ENCODE measurements around the gene APOM.
A peak's percentile ranks its signal among the peaks of the same experiment; 100 is the strongest.

Gene APOM

DNA sequence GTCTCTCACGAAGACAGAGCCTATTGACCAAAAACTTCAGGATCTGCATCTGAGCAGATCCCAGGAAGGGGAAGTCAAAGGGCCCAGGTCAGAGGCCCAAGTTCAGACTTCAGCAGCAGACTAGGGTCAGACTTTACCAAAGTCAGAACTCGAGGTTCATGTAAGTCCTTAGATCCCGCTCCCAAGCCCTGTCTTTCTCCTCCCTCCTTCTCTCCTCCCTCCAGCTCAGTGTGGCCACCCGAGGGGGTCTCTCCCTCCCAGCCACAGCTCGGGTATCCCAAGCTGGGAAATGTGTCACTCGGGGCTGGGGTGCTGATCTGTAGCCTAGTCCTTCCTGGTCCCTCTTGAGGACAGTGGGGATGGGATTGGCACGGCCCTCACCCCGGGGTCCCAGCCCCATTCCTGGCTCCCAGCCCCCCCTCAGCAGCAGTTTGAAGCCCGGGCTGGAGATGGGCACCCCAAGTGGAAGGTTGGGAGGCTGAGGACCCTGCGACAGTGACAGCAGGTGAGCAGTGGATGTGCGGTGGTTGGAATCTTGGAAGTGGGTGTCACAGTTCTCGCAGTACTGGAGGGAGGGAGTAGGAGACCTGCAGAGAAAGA lies 6.5 kb downstream of the APOM start:
- H3K27ac ChIP-seq: no peak overlapping the region; the same call in 1 of the 2 replicates
- TF ChIP-seq, protein P1, sequence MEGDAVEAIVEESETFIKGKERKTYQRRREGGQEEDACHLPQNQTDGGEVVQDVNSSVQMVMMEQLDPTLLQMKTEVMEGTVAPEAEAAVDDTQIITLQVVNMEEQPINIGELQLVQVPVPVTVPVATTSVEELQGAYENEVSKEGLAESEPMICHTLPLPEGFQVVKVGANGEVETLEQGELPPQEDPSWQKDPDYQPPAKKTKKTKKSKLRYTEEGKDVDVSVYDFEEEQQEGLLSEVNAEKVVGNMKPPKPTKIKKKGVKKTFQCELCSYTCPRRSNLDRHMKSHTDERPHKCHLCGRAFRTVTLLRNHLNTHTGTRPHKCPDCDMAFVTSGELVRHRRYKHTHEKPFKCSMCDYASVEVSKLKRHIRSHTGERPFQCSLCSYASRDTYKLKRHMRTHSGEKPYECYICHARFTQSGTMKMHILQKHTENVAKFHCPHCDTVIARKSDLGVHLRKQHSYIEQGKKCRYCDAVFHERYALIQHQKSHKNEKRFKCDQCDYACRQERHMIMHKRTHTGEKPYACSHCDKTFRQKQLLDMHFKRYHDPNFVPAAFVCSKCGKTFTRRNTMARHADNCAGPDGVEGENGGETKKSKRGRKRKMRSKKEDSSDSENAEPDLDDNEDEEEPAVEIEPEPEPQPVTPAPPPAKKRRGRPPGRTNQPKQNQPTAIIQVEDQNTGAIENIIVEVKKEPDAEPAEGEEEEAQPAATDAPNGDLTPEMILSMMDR (IDR thresholded peaks at IDR 0.05; ENCODE audit: low read depth, low read length): no peak
- H3K36me3 ChIP-seq: peaks cover 65% of the 10 kb centered on the region
- DNase-seq: no peak
- no peak overlapping the region for H3K4me3 ChIP-seq (ENCODE audit: low read depth, low read length)
- no peaks in the 10 kb centered on the region for H3K9me3 ChIP-seq (ENCODE audit: severe bottlenecking)
- H3K27me3 ChIP-seq (ENCODE audit: insufficient read depth, low read depth, severe bottlenecking): no peaks in the 10 kb centered on the region

DNA sequence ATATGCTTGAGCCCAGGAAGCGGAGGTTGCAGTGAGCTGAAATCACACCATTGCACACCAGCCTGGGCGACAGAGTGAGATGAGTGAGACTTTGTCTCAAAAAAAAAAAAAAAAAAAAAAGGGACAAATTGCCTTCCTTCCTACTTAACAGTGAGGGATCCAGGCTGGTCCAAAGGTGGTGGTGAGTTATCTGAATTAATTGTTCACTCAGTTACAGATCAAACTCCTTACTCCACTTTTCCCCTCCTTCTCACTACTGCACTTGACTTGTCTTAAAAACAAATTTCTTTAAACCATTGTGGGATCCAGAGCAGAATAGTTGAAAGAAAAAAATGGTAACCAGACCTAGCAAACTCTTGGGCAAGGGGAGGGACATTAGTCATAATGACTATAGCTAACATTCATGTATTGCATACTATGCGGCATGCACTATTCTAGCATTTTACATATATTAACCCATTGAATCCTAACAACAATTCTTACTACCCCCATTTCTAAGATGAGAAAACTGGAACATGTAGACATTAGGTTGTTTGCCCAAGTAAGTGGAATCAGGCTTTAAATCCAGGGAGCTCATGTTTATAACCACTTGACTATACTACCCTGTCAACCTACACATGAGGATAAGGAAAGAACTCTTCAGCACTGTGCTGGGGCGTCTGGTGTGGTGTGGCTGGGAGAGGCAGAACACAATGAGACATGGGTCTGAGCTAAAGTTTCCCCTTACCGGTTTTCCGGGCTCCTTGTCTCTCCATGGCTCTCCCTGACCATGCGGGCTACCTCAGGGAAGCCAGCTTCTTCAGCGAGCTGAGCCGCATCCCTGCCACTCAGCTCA lies 7.6 kb downstream of the APOM start:
- no peaks in the 10 kb centered on the region for H3K27me3 ChIP-seq (ENCODE audit: insufficient read depth, low read depth, severe bottlenecking)
- no peak for DNase-seq
- peaks cover 67% of the 10 kb centered on the region for H3K36me3 ChIP-seq
- TF ChIP-seq, protein P1 (IDR thresholded peaks at IDR 0.05; ENCODE audit: low read depth, low read length): no peak
- peak overlapping the region; percentile 79; the same call in 1 of the 2 replicates for H3K4me3 ChIP-seq (ENCODE audit: low read depth, low read length)
- H3K27ac ChIP-seq: peak overlapping the region; percentile 99
- no peaks in the 10 kb centered on the region for H3K9me3 ChIP-seq (ENCODE audit: severe bottlenecking)

DNA sequence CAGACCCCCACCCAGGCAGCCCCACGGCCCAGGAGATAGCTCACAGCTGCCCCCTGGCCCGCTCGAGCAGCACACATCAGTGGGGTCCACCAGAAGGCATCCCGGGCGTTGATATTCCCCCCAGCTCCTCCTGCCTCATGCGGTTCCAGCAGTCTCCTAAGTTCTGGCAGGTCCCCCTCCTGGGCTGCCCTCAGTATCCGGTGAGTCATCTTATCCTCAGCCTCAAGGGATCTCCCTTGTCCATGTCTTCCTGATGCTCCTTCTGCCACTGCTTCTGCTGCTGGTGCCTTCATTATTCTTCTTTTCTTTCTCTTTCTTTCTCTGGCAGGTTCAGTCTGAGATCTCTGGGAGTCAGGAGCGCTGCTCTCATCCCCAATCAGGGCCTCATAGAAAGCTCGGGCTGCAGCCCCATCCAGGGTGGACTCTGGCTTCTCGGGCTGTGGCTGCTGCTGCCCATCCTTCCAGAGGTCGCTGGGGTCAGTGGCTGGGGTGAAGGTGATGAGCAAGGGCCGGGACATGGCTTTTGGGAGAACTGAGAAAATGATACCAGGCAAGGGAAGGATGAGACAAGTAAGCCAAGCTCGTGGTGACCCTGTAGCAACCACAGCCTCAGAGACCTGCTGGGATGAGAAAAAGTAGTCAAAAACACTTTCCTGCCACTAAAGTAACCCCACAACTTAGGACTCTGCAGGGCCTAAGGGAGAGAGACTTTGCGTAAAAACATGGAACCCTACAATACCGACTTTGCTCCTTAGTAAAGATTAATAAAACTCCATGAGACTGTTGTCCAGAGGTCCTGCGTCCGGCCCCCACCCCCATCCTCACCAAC lies 8.5 kb downstream of the APOM start:
- H3K36me3 ChIP-seq: peaks cover 70% of the 10 kb centered on the region
- DNase-seq: no peak
- no peaks in the 10 kb centered on the region for H3K27me3 ChIP-seq (ENCODE audit: insufficient read depth, low read depth, severe bottlenecking)
- no peaks in the 10 kb centered on the region for H3K9me3 ChIP-seq (ENCODE audit: severe bottlenecking)
- TF ChIP-seq, protein P1 (IDR thresholded peaks at IDR 0.05; ENCODE audit: low read depth, low read length): no peak
- H3K4me3 ChIP-seq (ENCODE audit: low read depth, low read length): peak overlapping the region; percentile 79
- peak overlapping the region; percentile 99 for H3K27ac ChIP-seq

DNA sequence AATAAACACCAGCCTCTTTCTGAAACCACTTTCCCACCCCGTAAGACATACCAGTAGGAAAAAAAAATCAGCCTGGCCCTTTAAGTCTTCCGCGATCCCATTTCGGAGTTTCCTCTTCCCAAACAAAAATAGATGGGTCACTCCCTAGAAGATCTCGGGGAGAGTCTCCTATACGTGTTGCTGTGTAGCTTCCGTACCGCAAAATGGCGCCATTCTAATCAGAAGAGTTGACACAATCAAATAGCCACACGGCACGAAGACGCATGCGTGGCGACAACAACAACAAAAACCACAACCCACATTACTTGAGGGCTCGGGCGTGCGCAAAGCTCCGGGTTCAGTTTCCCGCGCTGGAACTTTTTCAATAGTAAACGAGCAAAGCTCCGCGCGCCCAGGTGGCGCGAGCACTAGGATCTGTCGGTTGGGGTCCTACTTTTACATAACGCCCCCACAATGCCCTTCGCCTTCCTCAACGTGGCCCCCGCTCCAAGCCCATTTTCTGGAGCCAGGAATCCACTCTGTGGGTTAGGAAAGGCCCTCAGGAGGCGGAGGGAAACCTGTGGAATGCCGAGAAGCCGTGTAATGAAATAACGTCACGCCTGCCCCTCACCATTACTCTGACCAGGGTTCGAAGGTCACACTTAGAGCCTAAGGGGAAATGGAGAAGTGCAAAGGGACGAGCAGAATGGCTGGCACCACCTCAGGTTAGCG lies 9.3 kb downstream of the APOM start, which contains the start of gene GPANK1:
GPANK1 (minus strand) TSS at position 208 of the 711 bp plus-strand sequence. CDS start 519 bp downstream, outside the sequence.
- Histone ChIP-seq H3K27me3 (ENCODE audit: insufficient read depth, low read depth, severe bottlenecking) (no peaks in the 10 kb centered on the region), H3K36me3 (peaks cover 70% of the 10 kb centered on the region), H3K9me3 (ENCODE audit: severe bottlenecking) (no peaks in the 10 kb centered on the region), H3K4me3 (ENCODE audit: low read depth, low read length) (peak within 1 kb of the TSS; percentile 79), H3K27ac (peak within 1 kb of the TSS; percentile 99)
- peak; percentile 96 for DNase-seq
- TF ChIP-seq, protein P1 (IDR thresholded peaks at IDR 0.05; ENCODE audit: low read depth, low read length): no peak
